WTC11 (cell line): ENCODE measurements around the gene TARP.
"Not testable (repeated sequence)": the region's sequence is repeated elsewhere in the genome, so short reads cannot be mapped to it uniquely, and the experiment has no call there.

Experiments
- CREM ChIP-seq: sonication (generic); formaldehyde crosslinking; IDR thresholded peaks from 2 replicates; pipeline ENCODE4 v1.8.1; 2022; ENCODE audit warnings: mild to moderate bottlenecking, missing genetic modification reagents, moderate library complexity
- ETV6 ChIP-seq: sonication (generic); formaldehyde crosslinking; IDR thresholded peaks from 2 replicates; pipeline ENCODE4 v1.8.1; 2022; ENCODE audit warnings: mild to moderate bottlenecking, missing genetic modification reagents
- JUN ChIP-seq: sonication (generic); formaldehyde crosslinking; IDR thresholded peaks from 2 replicates; pipeline ENCODE4 v1.8.0; 2023; ENCODE audit warnings: mild to moderate bottlenecking, missing genetic modification reagents
- SOX15 ChIP-seq: fragments of 250-450 bp; sonication (Bioruptor Pico); IDR thresholded peaks from 2 replicates; pipeline ENCODE4 v1.9.0; 2021; ENCODE audit warnings: mild to moderate bottlenecking
- TP53 ChIP-seq: sonication (generic); formaldehyde crosslinking; IDR thresholded peaks from 2 replicates; pipeline ENCODE4 v1.8.1; 2023; ENCODE audit warnings: mild to moderate bottlenecking, missing genetic modification reagents
- ZNF416 ChIP-seq: fragments of 250-450 bp; sonication (Bioruptor Pico); IDR thresholded peaks from 2 replicates; pipeline ENCODE4 v1.9.0; 2021; ENCODE audit warnings: mild to moderate bottlenecking, inconsistent platforms
- TF ChIP-seq, protein P1 (sequence below): sonication (generic); formaldehyde crosslinking; IDR thresholded peaks from 2 replicates; pipeline ENCODE4 v1.8.1; 2023; ENCODE audit warnings: mild to moderate bottlenecking, missing genetic modification reagents, moderate library complexity
- TF ChIP-seq, protein P2 (sequence below): fragments of 200-600 bp; IDR thresholded peaks from 2 replicates; pipeline ENCODE4 v1.8.0; 2022; ENCODE audit warnings: antibody characterized with exemption
- TF ChIP-seq, protein P3 (sequence below): sonication (generic); formaldehyde crosslinking; conservative IDR thresholded peaks from 2 replicates; pipeline ENCODE4 v1.8.1; 2023; ENCODE audit warnings: mild to moderate bottlenecking, low read depth, missing genetic modification reagents, moderate library complexity
- TF ChIP-seq, protein P4 (sequence below): sonication (generic); formaldehyde crosslinking; IDR thresholded peaks from 2 replicates; pipeline ENCODE4 v1.8.0; 2022; ENCODE audit warnings: mild to moderate bottlenecking, missing genetic modification reagents
- TF ChIP-seq, protein P5 (sequence below): sonication (generic); formaldehyde crosslinking; IDR thresholded peaks from 2 replicates; pipeline ENCODE4 v1.8.0; 2022; ENCODE audit warnings: mild to moderate bottlenecking, missing genetic modification reagents
- TF ChIP-seq, protein P6 (sequence below): fragments of 250-450 bp; sonication (Bioruptor Pico); IDR thresholded peaks from 2 replicates; pipeline ENCODE4 v2.1.2; 2022; ENCODE audit warnings: mild to moderate bottlenecking, moderate library complexity
- TF ChIP-seq, protein P7 (sequence below): sonication (generic); formaldehyde crosslinking; IDR thresholded peaks from 2 replicates; pipeline ENCODE4 v1.8.0; 2022; ENCODE audit warnings: mild to moderate bottlenecking, missing genetic modification reagents
- TF ChIP-seq, protein P8 (sequence below): sonication (generic); formaldehyde crosslinking; IDR thresholded peaks from 2 replicates; pipeline ENCODE4 v1.8.1; 2023; ENCODE audit warnings: mild to moderate bottlenecking, missing genetic modification reagents

DNA sequence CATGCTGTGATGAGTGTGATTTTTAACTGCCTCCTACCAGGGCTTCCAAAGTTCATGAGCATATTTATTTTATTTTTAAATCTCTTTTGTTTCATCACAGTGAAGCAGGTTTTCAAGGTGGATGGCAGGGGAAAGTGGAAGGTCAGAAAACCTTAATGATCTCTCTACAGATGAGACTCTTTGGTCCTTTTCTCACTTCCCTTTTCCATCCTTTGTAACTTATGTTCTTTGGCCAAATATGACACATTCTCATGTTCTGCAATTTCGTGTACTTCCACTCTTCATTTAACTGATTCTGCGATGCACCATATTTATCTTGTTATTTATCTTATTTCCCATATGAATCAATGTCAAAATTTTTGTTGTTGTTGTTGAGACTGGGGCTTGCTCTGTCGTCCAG is 23.6 kb downstream of the TARP start:
- TF ChIP-seq, protein P1, sequence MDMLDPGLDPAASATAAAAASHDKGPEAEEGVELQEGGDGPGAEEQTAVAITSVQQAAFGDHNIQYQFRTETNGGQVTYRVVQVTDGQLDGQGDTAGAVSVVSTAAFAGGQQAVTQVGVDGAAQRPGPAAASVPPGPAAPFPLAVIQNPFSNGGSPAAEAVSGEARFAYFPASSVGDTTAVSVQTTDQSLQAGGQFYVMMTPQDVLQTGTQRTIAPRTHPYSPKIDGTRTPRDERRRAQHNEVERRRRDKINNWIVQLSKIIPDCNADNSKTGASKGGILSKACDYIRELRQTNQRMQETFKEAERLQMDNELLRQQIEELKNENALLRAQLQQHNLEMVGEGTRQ (CRISPR knock-in tag) = not testable (repeated sequence)
- TF ChIP-seq, protein P2, sequence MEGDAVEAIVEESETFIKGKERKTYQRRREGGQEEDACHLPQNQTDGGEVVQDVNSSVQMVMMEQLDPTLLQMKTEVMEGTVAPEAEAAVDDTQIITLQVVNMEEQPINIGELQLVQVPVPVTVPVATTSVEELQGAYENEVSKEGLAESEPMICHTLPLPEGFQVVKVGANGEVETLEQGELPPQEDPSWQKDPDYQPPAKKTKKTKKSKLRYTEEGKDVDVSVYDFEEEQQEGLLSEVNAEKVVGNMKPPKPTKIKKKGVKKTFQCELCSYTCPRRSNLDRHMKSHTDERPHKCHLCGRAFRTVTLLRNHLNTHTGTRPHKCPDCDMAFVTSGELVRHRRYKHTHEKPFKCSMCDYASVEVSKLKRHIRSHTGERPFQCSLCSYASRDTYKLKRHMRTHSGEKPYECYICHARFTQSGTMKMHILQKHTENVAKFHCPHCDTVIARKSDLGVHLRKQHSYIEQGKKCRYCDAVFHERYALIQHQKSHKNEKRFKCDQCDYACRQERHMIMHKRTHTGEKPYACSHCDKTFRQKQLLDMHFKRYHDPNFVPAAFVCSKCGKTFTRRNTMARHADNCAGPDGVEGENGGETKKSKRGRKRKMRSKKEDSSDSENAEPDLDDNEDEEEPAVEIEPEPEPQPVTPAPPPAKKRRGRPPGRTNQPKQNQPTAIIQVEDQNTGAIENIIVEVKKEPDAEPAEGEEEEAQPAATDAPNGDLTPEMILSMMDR = not testable (repeated sequence)
- TF ChIP-seq, protein P3, sequence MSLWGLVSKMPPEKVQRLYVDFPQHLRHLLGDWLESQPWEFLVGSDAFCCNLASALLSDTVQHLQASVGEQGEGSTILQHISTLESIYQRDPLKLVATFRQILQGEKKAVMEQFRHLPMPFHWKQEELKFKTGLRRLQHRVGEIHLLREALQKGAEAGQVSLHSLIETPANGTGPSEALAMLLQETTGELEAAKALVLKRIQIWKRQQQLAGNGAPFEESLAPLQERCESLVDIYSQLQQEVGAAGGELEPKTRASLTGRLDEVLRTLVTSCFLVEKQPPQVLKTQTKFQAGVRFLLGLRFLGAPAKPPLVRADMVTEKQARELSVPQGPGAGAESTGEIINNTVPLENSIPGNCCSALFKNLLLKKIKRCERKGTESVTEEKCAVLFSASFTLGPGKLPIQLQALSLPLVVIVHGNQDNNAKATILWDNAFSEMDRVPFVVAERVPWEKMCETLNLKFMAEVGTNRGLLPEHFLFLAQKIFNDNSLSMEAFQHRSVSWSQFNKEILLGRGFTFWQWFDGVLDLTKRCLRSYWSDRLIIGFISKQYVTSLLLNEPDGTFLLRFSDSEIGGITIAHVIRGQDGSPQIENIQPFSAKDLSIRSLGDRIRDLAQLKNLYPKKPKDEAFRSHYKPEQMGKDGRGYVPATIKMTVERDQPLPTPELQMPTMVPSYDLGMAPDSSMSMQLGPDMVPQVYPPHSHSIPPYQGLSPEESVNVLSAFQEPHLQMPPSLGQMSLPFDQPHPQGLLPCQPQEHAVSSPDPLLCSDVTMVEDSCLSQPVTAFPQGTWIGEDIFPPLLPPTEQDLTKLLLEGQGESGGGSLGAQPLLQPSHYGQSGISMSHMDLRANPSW = not testable (repeated sequence)
- TF ChIP-seq TP53, ZNF416, SOX15, ETV6, JUN, CREM (CRISPR knock-in tag): not testable (repeated sequence)
- TF ChIP-seq, protein P4, sequence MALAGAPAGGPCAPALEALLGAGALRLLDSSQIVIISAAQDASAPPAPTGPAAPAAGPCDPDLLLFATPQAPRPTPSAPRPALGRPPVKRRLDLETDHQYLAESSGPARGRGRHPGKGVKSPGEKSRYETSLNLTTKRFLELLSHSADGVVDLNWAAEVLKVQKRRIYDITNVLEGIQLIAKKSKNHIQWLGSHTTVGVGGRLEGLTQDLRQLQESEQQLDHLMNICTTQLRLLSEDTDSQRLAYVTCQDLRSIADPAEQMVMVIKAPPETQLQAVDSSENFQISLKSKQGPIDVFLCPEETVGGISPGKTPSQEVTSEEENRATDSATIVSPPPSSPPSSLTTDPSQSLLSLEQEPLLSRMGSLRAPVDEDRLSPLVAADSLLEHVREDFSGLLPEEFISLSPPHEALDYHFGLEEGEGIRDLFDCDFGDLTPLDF = not testable (repeated sequence)
- TF ChIP-seq, protein P5, sequence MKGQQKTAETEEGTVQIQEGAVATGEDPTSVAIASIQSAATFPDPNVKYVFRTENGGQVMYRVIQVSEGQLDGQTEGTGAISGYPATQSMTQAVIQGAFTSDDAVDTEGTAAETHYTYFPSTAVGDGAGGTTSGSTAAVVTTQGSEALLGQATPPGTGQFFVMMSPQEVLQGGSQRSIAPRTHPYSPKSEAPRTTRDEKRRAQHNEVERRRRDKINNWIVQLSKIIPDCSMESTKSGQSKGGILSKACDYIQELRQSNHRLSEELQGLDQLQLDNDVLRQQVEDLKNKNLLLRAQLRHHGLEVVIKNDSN (CRISPR knock-in tag) = not testable (repeated sequence)
- TF ChIP-seq, protein P6, sequence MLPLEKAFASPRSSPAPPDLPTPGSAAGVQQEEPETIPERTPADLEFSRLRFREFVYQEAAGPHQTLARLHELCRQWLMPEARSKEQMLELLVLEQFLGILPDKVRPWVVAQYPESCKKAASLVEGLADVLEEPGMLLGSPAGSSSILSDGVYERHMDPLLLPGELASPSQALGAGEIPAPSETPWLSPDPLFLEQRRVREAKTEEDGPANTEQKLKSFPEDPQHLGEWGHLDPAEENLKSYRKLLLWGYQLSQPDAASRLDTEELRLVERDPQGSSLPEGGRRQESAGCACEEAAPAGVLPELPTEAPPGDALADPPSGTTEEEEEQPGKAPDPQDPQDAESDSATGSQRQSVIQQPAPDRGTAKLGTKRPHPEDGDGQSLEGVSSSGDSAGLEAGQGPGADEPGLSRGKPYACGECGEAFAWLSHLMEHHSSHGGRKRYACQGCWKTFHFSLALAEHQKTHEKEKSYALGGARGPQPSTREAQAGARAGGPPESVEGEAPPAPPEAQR (CRISPR knock-in tag) = not testable (repeated sequence)
- TF ChIP-seq, protein P7, sequence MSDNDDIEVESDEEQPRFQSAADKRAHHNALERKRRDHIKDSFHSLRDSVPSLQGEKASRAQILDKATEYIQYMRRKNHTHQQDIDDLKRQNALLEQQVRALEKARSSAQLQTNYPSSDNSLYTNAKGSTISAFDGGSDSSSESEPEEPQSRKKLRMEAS (CRISPR knock-in tag) = not testable (repeated sequence)
- TF ChIP-seq, protein P8, sequence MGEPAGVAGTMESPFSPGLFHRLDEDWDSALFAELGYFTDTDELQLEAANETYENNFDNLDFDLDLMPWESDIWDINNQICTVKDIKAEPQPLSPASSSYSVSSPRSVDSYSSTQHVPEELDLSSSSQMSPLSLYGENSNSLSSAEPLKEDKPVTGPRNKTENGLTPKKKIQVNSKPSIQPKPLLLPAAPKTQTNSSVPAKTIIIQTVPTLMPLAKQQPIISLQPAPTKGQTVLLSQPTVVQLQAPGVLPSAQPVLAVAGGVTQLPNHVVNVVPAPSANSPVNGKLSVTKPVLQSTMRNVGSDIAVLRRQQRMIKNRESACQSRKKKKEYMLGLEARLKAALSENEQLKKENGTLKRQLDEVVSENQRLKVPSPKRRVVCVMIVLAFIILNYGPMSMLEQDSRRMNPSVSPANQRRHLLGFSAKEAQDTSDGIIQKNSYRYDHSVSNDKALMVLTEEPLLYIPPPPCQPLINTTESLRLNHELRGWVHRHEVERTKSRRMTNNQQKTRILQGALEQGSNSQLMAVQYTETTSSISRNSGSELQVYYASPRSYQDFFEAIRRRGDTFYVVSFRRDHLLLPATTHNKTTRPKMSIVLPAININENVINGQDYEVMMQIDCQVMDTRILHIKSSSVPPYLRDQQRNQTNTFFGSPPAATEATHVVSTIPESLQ (CRISPR knock-in tag) = not testable (repeated sequence)
